Measurements from ENCODE around the gene ESR1. TPM values are rescaled to one million over a fixed set of nuclear protein-coding genes. Genes with fewer than 3 reads are reported as not detected.

ESR1 gene
- 10 to 100 TPM in 2 of 3 donors, 1 to 10 TPM in 1; 2.2 to 74.5 (median 67.5) TPM for total RNA-seq

DNA sequence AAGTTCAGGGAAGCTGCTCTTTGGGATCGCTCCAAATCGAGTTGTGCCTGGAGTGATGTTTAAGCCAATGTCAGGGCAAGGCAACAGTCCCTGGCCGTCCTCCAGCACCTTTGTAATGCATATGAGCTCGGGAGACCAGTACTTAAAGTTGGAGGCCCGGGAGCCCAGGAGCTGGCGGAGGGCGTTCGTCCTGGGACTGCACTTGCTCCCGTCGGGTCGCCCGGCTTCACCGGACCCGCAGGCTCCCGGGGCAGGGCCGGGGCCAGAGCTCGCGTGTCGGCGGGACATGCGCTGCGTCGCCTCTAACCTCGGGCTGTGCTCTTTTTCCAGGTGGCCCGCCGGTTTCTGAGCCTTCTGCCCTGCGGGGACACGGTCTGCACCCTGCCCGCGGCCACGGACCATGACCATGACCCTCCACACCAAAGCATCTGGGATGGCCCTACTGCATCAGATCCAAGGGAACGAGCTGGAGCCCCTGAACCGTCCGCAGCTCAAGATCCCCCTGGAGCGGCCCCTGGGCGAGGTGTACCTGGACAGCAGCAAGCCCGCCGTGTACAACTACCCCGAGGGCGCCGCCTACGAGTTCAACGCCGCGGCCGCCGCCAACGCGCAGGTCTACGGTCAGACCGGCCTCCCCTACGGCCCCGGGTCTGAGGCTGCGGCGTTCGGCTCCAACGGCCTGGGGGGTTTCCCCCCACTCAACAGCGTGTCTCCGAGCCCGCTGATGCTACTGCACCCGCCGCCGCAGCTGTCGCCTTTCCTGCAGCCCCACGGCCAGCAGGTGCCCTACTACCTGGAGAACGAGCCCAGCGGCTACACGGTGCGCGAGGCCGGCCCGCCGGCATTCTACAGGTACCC, at the start of gene ESR1:
TSS of gene ESR1 (plus strand) at position 170 of the 858 bp plus-strand sequence. CDS start at position 401, 231 bp downstream.
- Histone ChIP-seq H3K4me1 (peaks cover 0 to 4% of the 10 kb centered on the region in 2 donors), H3K36me3 (no peaks in the 10 kb centered on the region), H3K4me3 (peak within 1 kb of the TSS; percentile 51 to 85 (median 68)), H3K27ac (peak within 1 kb of the TSS; percentile 73 to 90), H3K9me3 (no peaks in the 10 kb centered on the region), H3K27me3 (no peaks in the 10 kb centered on the region)
- intact Hi-C loops (cut with DNase I; ENCODE audit: low total_unique reads): no loop called here
- DNase-seq (ENCODE audit: low spot score in 2 of 2): peak; percentile 53 to 90
- TF ChIP-seq POLR2AphosphoS5 (IDR thresholded peaks at IDR 0.05) (peak in 2 of 3 donors; percentile 17 to 52), POLR2A (IDR thresholded peaks at IDR 0.05) (no peak)

DNA sequence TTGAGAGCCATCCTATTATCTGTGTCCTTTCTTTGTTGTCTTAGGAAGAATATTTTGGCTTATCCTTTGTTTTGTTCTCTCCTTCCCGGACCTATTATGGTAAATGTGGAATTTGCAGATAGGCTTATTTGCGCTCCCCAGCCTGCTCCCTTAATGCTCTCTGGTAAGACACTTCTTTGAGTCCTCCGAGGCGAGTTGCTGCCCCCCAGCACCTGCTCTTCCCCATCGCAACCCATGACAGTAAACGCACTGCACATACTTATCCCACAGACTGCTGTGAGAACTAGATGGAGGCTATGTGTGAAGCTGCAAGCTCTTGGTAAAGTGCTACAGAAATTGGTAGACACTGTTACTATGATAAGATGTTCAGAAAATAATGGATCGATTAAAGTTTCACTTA, 47.0 kb upstream of the ESR1 start:
- Histone ChIP-seq H3K27me3 (no peaks in the 10 kb centered on the region), H3K27ac (no peak overlapping the region)
- intact Hi-C loops (cut with DNase I; ENCODE audit: low total_unique reads): loop anchor here (10.0 kb wide), 1 partner anchor 374 kb away; no protein-coding TSS in a partner anchor

DNA sequence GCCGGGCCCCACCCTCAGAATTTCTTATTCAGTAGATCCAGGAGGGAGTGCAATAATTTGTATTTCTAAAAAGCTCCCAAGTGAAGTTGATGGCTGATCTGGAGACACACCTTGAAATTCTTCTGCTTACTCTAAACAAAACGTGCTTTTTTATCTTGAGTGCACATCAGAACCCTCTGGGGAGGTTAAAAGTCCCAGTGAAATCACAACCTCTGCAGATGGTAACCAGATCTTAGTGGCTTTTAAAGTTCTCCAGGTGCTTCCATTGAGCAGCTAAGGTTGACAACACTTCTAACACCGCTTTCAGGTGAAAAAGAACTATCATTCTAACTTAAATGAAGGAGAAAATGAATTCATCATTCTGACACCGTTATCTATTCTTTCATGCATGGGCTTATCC, 45.6 kb upstream of the ESR1 start:
- TF ChIP-seq POLR2AphosphoS5 (IDR thresholded peaks at IDR 0.05) (no peak), POLR2A (IDR thresholded peaks at IDR 0.05) (no peak)
- TF ChIP-seq, protein P1, sequence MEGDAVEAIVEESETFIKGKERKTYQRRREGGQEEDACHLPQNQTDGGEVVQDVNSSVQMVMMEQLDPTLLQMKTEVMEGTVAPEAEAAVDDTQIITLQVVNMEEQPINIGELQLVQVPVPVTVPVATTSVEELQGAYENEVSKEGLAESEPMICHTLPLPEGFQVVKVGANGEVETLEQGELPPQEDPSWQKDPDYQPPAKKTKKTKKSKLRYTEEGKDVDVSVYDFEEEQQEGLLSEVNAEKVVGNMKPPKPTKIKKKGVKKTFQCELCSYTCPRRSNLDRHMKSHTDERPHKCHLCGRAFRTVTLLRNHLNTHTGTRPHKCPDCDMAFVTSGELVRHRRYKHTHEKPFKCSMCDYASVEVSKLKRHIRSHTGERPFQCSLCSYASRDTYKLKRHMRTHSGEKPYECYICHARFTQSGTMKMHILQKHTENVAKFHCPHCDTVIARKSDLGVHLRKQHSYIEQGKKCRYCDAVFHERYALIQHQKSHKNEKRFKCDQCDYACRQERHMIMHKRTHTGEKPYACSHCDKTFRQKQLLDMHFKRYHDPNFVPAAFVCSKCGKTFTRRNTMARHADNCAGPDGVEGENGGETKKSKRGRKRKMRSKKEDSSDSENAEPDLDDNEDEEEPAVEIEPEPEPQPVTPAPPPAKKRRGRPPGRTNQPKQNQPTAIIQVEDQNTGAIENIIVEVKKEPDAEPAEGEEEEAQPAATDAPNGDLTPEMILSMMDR (IDR thresholded peaks at IDR 0.05): no peak
- no peak overlapping the region for H3K27ac ChIP-seq
- no peak for DNase-seq (ENCODE audit: low spot score in 2 of 2)
- H3K9me3 ChIP-seq: no peaks in the 10 kb centered on the region
- no peaks in the 10 kb centered on the region for H3K27me3 ChIP-seq
- intact Hi-C loops (cut with DNase I; ENCODE audit: low total_unique reads): loop anchor here (10.0 kb wide), 1 partner anchor 373 kb away; no protein-coding TSS in a partner anchor
- no peaks in the 10 kb centered on the region for H3K4me1 ChIP-seq
- H3K4me3 ChIP-seq: no peak overlapping the region
- no peaks in the 10 kb centered on the region for H3K36me3 ChIP-seq

More for the DNA sequence above, 47.0 kb upstream of the ESR1 start:
- no peaks in the 10 kb centered on the region for H3K4me1 ChIP-seq
- no peaks in the 10 kb centered on the region for H3K36me3 ChIP-seq
- H3K4me3 ChIP-seq: no peak overlapping the region
- TF ChIP-seq POLR2A (IDR thresholded peaks at IDR 0.05) (no peak), POLR2AphosphoS5 (IDR thresholded peaks at IDR 0.05) (no peak)
- TF ChIP-seq, protein P1 (IDR thresholded peaks at IDR 0.05): no peak
- no peaks in the 10 kb centered on the region for H3K9me3 ChIP-seq
- DNase-seq (ENCODE audit: low spot score in 2 of 2): no peak

DNA sequence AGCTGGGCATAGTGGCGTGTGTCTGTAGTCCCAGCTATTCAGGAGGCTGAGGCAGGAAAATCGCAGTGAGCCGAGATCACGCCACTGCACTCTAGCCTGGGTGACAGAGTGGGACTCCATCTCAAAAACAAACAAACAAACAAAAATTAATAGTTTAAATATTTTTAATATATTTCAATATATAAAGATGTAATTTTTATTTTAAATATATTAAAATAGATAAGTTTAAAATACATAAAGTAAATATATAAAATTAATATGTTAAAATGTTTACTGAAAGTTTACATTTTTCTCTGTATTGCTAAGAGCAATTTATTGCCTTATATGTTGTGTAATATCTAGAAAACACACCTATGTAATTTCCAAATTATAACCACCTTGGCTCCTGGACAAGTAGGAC, 44.7 kb upstream of the ESR1 start:
- H3K27me3 ChIP-seq: no peaks in the 10 kb centered on the region
- intact Hi-C loops (cut with DNase I; ENCODE audit: low total_unique reads): loop anchor here (10.0 kb wide), 1 partner anchor 372 kb away; no protein-coding TSS in a partner anchor
- TF ChIP-seq, protein P1 (IDR thresholded peaks at IDR 0.05): no peak
- TF ChIP-seq POLR2A (IDR thresholded peaks at IDR 0.05): no peak
- H3K4me1 ChIP-seq: no peaks in the 10 kb centered on the region
- DNase-seq (ENCODE audit: low spot score in 2 of 2): no peak
- no peaks in the 10 kb centered on the region for H3K36me3 ChIP-seq
- H3K9me3 ChIP-seq: no peaks in the 10 kb centered on the region
- peak overlapping the region; percentile 88 to 92 for H3K27ac ChIP-seq
- H3K4me3 ChIP-seq: peak overlapping the region in 2 of 3 donors; percentile 58 to 66

DNA sequence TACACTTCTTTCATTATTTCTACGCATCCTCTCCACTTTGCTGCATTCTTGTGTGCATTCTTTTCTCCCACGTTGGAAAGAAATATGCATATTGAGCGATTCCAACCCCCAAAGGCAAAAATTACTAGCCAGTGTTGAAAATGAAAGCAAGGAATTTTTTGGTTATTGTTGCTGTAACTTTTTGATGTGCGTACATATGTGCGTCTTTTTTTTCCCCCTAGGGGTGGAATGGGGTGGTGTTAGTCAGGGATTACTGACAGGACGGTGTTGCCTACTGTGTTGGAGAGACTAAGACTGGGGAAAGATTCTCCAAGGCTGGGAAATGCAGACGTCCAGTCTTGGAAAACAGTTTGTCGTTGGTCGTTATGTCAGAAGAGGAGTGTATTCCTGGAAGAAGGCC, 44.2 kb upstream of the ESR1 start:
- H3K27me3 ChIP-seq: no peaks in the 10 kb centered on the region
- peak in 1 of 2 donors; percentile 31 for DNase-seq (ENCODE audit: low spot score in 2 of 2)
- H3K36me3 ChIP-seq: no peaks in the 10 kb centered on the region
- TF ChIP-seq, protein P1 (IDR thresholded peaks at IDR 0.05): peak; percentile 53 to 65 (median 61)
- TF ChIP-seq POLR2AphosphoS5 (IDR thresholded peaks at IDR 0.05) (peak in 1 of 3 donors; percentile 7), POLR2A (IDR thresholded peaks at IDR 0.05) (no peak)
- no peaks in the 10 kb centered on the region for H3K4me1 ChIP-seq
- H3K9me3 ChIP-seq: no peaks in the 10 kb centered on the region
- peak overlapping the region in 2 of 3 donors; percentile 58 to 66 for H3K4me3 ChIP-seq
- H3K27ac ChIP-seq: peak overlapping the region; percentile 88 to 92
- intact Hi-C loops (cut with DNase I; ENCODE audit: low total_unique reads): loop anchor here (10.0 kb wide), 1 partner anchor 371 kb away; no protein-coding TSS in a partner anchor

Data from breast epithelium (tissue), 4 donors.